ENCODE results near the gene CIAO2A. TPM values are rescaled to one million over a fixed set of nuclear protein-coding genes. Genes with fewer than 3 reads are reported as not detected.

The CIAO2A gene
- total and polyA plus RNA-seq, 10 donors, result 42.2 to 129 (median 74.8) TPM

DNA sequence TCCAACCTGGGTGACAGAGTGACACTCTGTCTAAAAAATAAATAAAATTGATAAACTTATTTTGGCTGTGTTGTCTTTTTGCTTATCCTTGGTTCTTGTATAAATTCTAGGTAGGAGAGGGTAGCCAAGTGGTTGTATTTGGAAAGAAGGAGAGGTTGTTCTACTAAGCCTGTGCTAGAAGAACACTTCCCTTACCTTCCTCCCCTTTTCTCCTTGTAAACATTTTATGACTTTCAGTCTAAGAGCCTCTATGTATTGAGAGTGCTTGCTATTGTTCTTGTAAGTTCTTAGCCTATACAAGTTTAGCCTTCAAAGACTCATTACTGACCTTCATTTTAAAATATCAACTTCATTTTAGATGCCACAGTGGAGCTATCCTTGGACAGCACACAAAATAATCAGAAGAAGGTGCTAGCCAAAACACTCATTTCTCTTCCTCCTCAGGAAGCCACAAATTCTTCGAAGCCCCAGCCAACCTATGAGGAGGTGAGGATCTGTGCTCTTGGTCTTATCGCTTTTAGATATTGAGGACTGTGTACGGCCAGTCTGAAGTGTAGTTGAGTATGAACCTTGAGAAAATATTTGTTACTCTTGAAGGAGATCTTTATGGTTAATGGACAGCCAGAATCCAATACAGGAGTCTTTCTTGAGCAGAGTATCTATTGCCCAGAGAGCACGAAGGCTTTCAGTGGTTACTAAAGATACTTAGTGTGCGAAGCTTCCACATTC, 24.3 kb upstream of the CIAO2A start:
- H3K4me3 ChIP-seq, result no peak overlapping the region
- intact Hi-C loops (cut with DNase I; ENCODE audit: low total_unique reads), result no loop called here
- H3K4me1 ChIP-seq, result peaks cover 0 to 31% (median 9%) of the 10 kb centered on the region in 6 donors
- H3K27ac ChIP-seq, result no peak overlapping the region
- 90 to 97% (median 94%) methylated on average over 5 of the region's 5 CpGs for WGBS, 5 donors
- DNase-seq, result no peak
- no peak for TF ChIP-seq POLR2A (IDR thresholded peaks at IDR 0.05)
- no peak for TF ChIP-seq POLR2AphosphoS5 (IDR thresholded peaks at IDR 0.05)
- TF ChIP-seq, protein P1, sequence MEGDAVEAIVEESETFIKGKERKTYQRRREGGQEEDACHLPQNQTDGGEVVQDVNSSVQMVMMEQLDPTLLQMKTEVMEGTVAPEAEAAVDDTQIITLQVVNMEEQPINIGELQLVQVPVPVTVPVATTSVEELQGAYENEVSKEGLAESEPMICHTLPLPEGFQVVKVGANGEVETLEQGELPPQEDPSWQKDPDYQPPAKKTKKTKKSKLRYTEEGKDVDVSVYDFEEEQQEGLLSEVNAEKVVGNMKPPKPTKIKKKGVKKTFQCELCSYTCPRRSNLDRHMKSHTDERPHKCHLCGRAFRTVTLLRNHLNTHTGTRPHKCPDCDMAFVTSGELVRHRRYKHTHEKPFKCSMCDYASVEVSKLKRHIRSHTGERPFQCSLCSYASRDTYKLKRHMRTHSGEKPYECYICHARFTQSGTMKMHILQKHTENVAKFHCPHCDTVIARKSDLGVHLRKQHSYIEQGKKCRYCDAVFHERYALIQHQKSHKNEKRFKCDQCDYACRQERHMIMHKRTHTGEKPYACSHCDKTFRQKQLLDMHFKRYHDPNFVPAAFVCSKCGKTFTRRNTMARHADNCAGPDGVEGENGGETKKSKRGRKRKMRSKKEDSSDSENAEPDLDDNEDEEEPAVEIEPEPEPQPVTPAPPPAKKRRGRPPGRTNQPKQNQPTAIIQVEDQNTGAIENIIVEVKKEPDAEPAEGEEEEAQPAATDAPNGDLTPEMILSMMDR (IDR thresholded peaks at IDR 0.05 in 8 of 11, conservative IDR thresholded peaks at IDR 0.05 in 3 of 11), result no peak
- H3K36me3 ChIP-seq, result peaks cover 15 to 100% (median 88%) of the 10 kb centered on the region in 6 donors
- no peaks in the 10 kb centered on the region for H3K27me3 ChIP-seq (replicated peaks in 1 of 7)
- no peaks in the 10 kb centered on the region for H3K9me3 ChIP-seq

DNA sequence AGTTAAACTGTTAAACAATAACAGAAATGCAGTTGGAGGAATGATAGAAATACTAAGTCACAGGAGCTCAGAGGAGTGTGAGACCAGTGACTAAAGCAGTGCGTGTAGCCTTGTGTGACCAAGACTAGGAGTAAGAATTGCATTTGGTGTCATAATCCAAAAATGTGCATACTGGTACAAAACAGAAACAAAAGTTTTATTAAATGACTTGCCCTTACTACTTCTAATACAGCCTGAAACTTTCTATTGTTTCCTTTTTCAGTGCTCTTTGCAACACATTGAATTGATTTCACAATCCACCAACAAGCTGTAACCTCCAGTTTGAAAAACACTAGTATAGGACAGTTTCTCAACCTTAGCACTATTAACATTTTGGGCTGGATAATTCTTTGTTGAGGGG, 19.3 kb upstream of the CIAO2A start:
- Histone ChIP-seq H3K4me1 (peaks cover 18 to 82% (median 57%) of the 10 kb centered on the region in 6 donors), H3K9me3 (no peaks in the 10 kb centered on the region), H3K4me3 (no peak overlapping the region), H3K36me3 (peaks cover 7 to 57% (median 46%) of the 10 kb centered on the region in 6 donors), H3K27me3 (replicated peaks in 1 of 7) (no peaks in the 10 kb centered on the region), H3K27ac (peak overlapping the region in 4 of 8 donors; percentile 70 to 76 (median 74))
- DNase-seq, result no peak
- WGBS, 5 donors, result 44 to 73% (median 68%) methylated on average over 1 of the region's 1 CpG
- intact Hi-C loops (cut with DNase I; ENCODE audit: low total_unique reads), result no loop called here
- no peak for TF ChIP-seq POLR2AphosphoS5 (IDR thresholded peaks at IDR 0.05)
- no peak for TF ChIP-seq POLR2A (IDR thresholded peaks at IDR 0.05)
- TF ChIP-seq, protein P1 (IDR thresholded peaks at IDR 0.05 in 8 of 11, conservative IDR thresholded peaks at IDR 0.05 in 3 of 11), result no peak

DNA sequence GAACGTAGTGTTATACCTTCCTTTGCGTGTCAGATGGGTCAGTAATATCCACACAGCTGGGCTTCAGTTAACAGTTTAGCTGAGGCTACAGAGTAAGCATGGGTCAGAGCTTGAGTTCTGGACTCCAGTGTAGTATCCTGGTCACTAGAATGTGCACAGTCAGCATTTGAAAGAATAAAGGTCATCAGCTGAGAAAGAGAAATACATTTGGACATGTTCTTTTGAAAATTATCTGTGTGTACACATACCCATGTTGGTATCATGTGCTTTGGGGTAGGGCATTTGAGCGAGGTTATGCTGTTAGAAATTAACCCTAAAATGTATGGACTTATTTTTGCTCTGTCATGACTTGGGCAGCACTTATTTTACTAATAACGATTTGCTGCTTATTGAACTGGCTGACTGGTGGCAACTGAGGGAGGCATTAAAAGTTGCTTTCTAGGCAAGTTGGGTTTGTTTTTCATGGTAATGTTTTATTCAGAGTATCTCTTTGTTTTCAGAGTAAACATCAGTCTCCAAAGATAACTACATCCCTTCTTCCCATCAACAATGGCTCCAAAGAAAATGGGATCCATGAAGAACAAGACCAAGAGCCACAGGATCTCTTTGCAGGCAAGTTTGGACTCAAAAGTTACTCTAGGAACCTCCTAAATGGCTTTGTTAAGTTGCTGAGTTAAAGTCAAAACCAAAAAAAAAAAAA, 18.6 kb upstream of the CIAO2A start:
- Histone ChIP-seq H3K36me3 (peaks cover 7 to 55% (median 39%) of the 10 kb centered on the region in 6 donors), H3K4me1 (peaks cover 18 to 88% (median 63%) of the 10 kb centered on the region in 6 donors), H3K9me3 (no peaks in the 10 kb centered on the region), H3K27me3 (replicated peaks in 1 of 7) (no peaks in the 10 kb centered on the region), H3K27ac (peak overlapping the region in 5 of 8 donors; percentile 35 to 76 (median 73)), H3K4me3 (no peak overlapping the region)
- intact Hi-C loops (cut with DNase I; ENCODE audit: low total_unique reads), result no loop called here
- WGBS, 5 donors, result 78 to 86% (median 83%) methylated on average over 4 of the region's 4 CpGs
- TF ChIP-seq POLR2AphosphoS5 (IDR thresholded peaks at IDR 0.05) (no peak), POLR2A (IDR thresholded peaks at IDR 0.05) (no peak)
- TF ChIP-seq, protein P1 (IDR thresholded peaks at IDR 0.05 in 8 of 11, conservative IDR thresholded peaks at IDR 0.05 in 3 of 11), result no peak
- no peak for DNase-seq

DNA sequence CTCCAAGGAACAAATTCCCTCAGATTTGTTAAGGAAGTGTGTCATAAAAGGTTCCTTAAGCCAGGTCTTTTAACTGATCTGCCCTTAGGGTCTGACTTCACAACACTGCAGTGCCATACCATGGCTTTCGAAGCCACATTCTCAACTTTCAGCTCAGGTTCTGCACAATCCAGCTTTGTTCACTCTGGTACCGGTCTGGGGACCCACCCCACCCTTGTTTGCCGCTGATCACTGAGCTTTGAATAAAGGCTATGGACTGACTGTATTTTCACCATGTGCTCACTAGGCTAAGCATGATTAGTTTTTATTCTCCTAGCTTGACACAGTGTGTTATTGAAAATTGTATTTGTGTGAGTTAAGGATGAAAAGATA, 18.0 kb upstream of the CIAO2A start:
- Histone ChIP-seq H3K4me1 (peaks cover 18 to 94% (median 68%) of the 10 kb centered on the region in 6 donors), H3K4me3 (peak overlapping the region in 1 of 8 donors; percentile 24), H3K9me3 (no peaks in the 10 kb centered on the region), H3K27me3 (replicated peaks in 1 of 7) (no peaks in the 10 kb centered on the region), H3K36me3 (peaks cover 7 to 50% (median 34%) of the 10 kb centered on the region in 6 donors), H3K27ac (peak overlapping the region in 7 of 8 donors; percentile 35 to 76 (median 70))
- TF ChIP-seq POLR2AphosphoS5 (IDR thresholded peaks at IDR 0.05) (no peak), POLR2A (IDR thresholded peaks at IDR 0.05) (no peak)
- TF ChIP-seq, protein P1 (IDR thresholded peaks at IDR 0.05 in 8 of 11, conservative IDR thresholded peaks at IDR 0.05 in 3 of 11), result no peak
- 76 to 92% (median 91%) methylated on average over 3 of the region's 3 CpGs for WGBS, 5 donors
- intact Hi-C loops (cut with DNase I; ENCODE audit: low total_unique reads), result no loop called here
- no peak for DNase-seq

All from spleen (tissue), 11 donors.